Measurements from ENCODE around the gene CPNE7.

- no peak for TF ChIP-seq POLR2A (IDR thresholded peaks at IDR 0.05; ENCODE audit: low read length)
- no peak for TF ChIP-seq GATA1 (IDR thresholded peaks at IDR 0.05; ENCODE audit: low read depth, low read length)
Observed at GRCh38 chr16:89646270-89646669, 70.7 kb downstream of the CPNE7 start.

All from erythroblast (primary cell).